GM23248 (cell line): ENCODE measurements around the gene TMC1. TPM values are rescaled to one million over a fixed set of nuclear protein-coding genes. Genes with fewer than 3 reads are reported as not detected.

ENCODE experiments used
- DNase-seq: peaks from one replicate; pipeline ENCODE4 v3.0.0-alpha.2; 2015
- H2AFZ ChIP-seq: fragments of 200-600 bp; sonication (generic); 2 replicates; pipeline ENCODE4 v1.6.1; 2016; ENCODE audit warnings: antibody characterized with exemption
- H3F3A ChIP-seq: fragments of 200-600 bp; sonication (generic); 2 replicates; pipeline ENCODE4 v1.6.1; 2016; ENCODE audit warnings: mild to moderate bottlenecking, antibody characterized with exemption, mixed run types; ENCODE audit not compliant: insufficient read depth
- H3K27ac ChIP-seq: fragments of 200-600 bp; sonication (generic); 2 replicates; pipeline ENCODE4 v1.5.1; 2016; ENCODE audit warnings: mild to moderate bottlenecking
- H3K27me3 ChIP-seq: fragments of 200-600 bp; sonication (generic); replicated peaks from 2 replicates; pipeline ENCODE4 v1.6.1; 2016; ENCODE audit warnings: mild to moderate bottlenecking; ENCODE audit not compliant: insufficient read depth
- H3K36me3 ChIP-seq: fragments of 200-600 bp; sonication (generic); 2 replicates; pipeline ENCODE4 v1.6.1; 2016; ENCODE audit warnings: low read depth, mild to moderate bottlenecking
- H3K4me1 ChIP-seq: fragments of 200-600 bp; sonication (generic); 2 replicates; pipeline ENCODE4 v1.6.1; 2016; ENCODE audit warnings: mild to moderate bottlenecking; ENCODE audit not compliant: insufficient read depth
- H3K4me2 ChIP-seq: fragments of 200-600 bp; sonication (generic); one replicate; pipeline ENCODE4 v1.6.1; 2016; ENCODE audit warnings: mild to moderate bottlenecking; ENCODE audit not compliant: unreplicated experiment
- H3K4me3 ChIP-seq: fragments of 200-600 bp; sonication (generic); 2 replicates; pipeline ENCODE4 v1.5.1; 2016; ENCODE audit warnings: mild to moderate bottlenecking
- H3K79me2 ChIP-seq: fragments of 200-600 bp; sonication (generic); 2 replicates; pipeline ENCODE4 v1.6.1; 2016; ENCODE audit warnings: mild to moderate bottlenecking; ENCODE audit not compliant: insufficient read depth
- H3K9ac ChIP-seq: fragments of 200-600 bp; sonication (generic); 2 replicates; pipeline ENCODE4 v1.6.1; 2016; ENCODE audit warnings: mild to moderate bottlenecking
- H3K9me2 ChIP-seq: fragments of 200-600 bp; sonication (generic); 2 replicates; pipeline ENCODE4 v1.6.1; 2016; ENCODE audit warnings: mixed run types, mild to moderate bottlenecking, moderate library complexity; ENCODE audit not compliant: insufficient read depth
- H3K9me3 ChIP-seq: fragments of 200-600 bp; sonication (generic); one replicate; pipeline ENCODE4 v1.6.1; 2017; ENCODE audit warnings: low read depth
- H4K20me1 ChIP-seq: fragments of 200-600 bp; sonication (generic); 2 replicates; pipeline ENCODE4 v1.6.0; 2016; ENCODE audit not compliant: insufficient read depth
- EZH2 ChIP-seq: fragments of 200-600 bp; sonication (generic); IDR thresholded peaks from 2 replicates; pipeline ENCODE4 v1.6.1; 2018; ENCODE audit warnings: antibody characterized with exemption, mild to moderate bottlenecking; ENCODE audit not compliant: insufficient read depth, poor library complexity, severe bottlenecking
- EZH2phosphoT487 ChIP-seq: fragments of 200-600 bp; sonication (generic); IDR thresholded peaks from 2 replicates; pipeline ENCODE4 v1.6.1; 2018; ENCODE audit warnings: antibody characterized with exemption, moderate library complexity, mild to moderate bottlenecking, low read depth; ENCODE audit not compliant: insufficient read depth
- WGBS, 2 experiments: methylation state at CpG; one replicate each; pipeline ENCODE4 v1.1.6; 2015 to 2017; ENCODE audit warnings: low lambda C conversion rate in 2 of 2, low coverage in 1 of 2; ENCODE audit errors: missing lambda C conversion rate in 2 of 2; 5-methylcytosine and 5-hydroxymethylcytosine counted together
- in situ Hi-C: fragments of 300-500 bp; cut with MboI; formaldehyde crosslinking; loops from 2 replicates; pipeline ENCODE4 v1.15.0; 2020
- polyA plus RNA-seq: library from polyadenylated mRNA; unstranded; fragments of >200 nt; fragmentation: Nextera tagmentation; extraction: Ambion mirVana; gene quantifications from 2 replicates; pipeline ENCODE4 v1.2.1, GENCODE V29; 2016
- total RNA-seq: library from RNA; depleted of rRNA; stranded (reverse); fragments of >200 nt; shearing (Covaris generic); gene quantifications from 2 replicates; pipeline ENCODE4 v1.2.3, GENCODE V29; 2014

Gene TMC1
- total and polyA plus RNA-seq, 2 experiments from 2014 or later = 0.45 TPM; not detected in 1

DNA sequence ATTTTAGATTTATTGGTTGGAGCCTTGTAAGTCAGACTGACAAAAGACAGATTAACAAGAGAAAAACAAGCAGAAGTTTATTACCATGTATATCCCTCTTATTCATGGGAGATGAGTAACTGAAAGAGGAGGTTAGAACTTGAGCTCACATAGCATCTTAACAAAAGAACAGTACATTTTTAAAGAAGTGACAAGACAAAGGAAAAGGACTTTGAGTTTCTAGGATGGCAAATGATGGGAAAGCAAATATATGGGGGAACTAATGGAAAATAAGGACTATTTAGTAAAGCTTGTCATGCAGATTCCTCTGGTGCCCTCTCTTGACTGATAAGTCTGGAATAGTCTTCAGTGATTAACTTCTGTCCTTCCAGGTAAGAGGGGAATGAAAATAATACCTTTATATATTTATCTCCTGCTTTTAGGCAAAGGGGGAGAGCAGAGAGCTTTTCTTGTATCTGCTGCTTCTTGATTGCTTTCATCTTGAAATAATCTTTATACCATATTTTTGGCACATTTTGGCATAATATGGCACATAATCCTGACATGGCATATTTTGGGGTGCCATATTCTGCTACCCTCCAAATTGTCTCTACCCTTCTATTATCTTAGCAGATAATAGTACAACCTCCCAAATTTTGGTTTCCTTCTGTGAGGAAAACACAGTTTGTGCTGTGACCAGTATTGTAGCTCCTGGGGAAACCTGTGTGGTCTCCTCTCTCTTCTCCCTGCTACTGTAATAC lies 206.8 kb downstream of the TMC1 start:
- Histone ChIP-seq H3K9ac (no peak overlapping the region), H3K9me2 (no peaks in the 10 kb centered on the region), H3K4me1 (no peaks in the 10 kb centered on the region), H3K9me3 (no peaks in the 10 kb centered on the region), H3K79me2 (no peaks in the 10 kb centered on the region), H2AFZ (no peak overlapping the region), H3K27me3 (no peaks in the 10 kb centered on the region), H3K36me3 (no peaks in the 10 kb centered on the region), H3K27ac (no peak overlapping the region), H3F3A (no peaks in the 10 kb centered on the region), H3K4me3 (no peak overlapping the region), H3K4me2 (no peak overlapping the region), H4K20me1 (no peaks in the 10 kb centered on the region)
- TF ChIP-seq EZH2 (no peak), EZH2phosphoT487 (no peak)
- DNase-seq = no peak
- in situ Hi-C loops = no loop called here

DNA sequence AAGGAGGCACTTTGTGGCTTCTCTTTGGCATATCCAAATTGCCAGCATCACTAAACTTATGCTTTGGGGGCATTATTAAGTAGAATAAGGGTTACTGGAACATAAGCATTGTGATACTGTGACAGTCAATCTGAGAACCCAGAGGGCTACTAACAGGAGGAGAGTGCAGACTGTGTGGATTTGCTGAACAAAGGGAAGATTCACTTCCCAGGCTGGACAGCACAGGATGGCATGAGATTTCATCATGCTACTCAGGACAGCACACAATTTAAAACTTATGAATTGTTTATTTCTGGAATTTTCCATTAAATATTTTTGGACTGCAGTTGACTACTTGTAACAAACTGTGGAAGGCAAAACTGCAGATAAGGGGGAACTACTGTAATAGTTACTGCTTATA lies 212.5 kb downstream of the TMC1 start:
- Histone ChIP-seq H3K4me2 (no peak overlapping the region), H3K9ac (no peak overlapping the region), H3K27ac (no peak overlapping the region), H3K9me3 (no peaks in the 10 kb centered on the region), H3K4me1 (no peaks in the 10 kb centered on the region), H3F3A (no peaks in the 10 kb centered on the region), H3K4me3 (no peak overlapping the region), H3K9me2 (no peaks in the 10 kb centered on the region), H4K20me1 (no peaks in the 10 kb centered on the region), H3K36me3 (no peaks in the 10 kb centered on the region), H3K27me3 (no peaks in the 10 kb centered on the region; the same call in 1 of the 2 replicates), H2AFZ (no peak overlapping the region), H3K79me2 (no peaks in the 10 kb centered on the region)
- DNase-seq = peak; percentile 42
- in situ Hi-C loops = no loop called here
- no peak for TF ChIP-seq EZH2
- no peak for TF ChIP-seq EZH2phosphoT487

DNA sequence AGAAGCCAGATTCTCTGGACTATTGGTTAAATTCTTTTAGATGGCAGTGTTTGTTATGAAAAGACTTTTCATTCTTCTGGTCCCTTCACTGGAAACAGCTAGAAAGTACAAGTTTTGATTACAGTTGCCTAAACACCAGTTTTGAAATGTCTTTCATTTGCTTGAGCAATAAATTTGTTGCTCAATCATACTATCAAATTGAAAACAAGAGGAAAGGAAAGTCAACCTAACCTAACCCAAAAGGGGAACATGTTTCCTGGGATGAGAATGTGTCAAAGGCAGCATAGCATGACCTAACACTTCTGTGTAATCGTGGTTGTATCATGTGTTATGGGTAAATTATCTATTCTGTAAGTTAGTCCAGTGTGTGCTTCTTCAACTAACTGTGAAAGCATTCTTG lies 213.2 kb downstream of the TMC1 start:
- TF ChIP-seq EZH2 (no peak), EZH2phosphoT487 (no peak)
- Histone ChIP-seq H3K4me1 (no peaks in the 10 kb centered on the region), H3K9me2 (no peaks in the 10 kb centered on the region), H3F3A (no peaks in the 10 kb centered on the region), H3K36me3 (no peaks in the 10 kb centered on the region), H3K9me3 (no peaks in the 10 kb centered on the region), H4K20me1 (no peaks in the 10 kb centered on the region), H3K4me3 (no peak overlapping the region), H3K9ac (no peak overlapping the region), H3K79me2 (no peaks in the 10 kb centered on the region), H2AFZ (no peak overlapping the region), H3K27ac (no peak overlapping the region), H3K4me2 (no peak overlapping the region), H3K27me3 (no peaks in the 10 kb centered on the region; the same call in 1 of the 2 replicates)
- DNase-seq = no peak
- in situ Hi-C loops = no loop called here
- 0 to 4% methylated on average over 1 of the region's 1 CpG for WGBS, 2 experiments

DNA sequence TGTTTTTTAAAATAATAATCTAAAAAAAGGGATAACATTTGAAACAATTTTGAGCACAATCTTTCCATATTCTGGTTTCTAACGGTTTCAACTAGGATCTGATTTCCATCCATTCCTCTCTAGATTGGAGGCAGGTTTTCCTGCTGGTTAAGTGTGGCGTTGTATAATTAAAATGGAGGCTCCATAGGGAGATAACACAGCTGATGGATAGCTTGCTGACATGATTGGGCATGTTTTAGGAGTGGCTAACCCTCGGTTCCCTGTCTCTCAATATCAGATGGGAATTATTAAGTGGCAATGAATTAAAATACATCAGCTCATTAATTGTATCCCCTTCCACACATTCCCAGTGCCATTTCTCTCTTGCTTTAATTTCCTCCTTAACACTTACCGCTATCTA lies 222.4 kb downstream of the TMC1 start:
- Histone ChIP-seq H3K9ac (no peak overlapping the region), H3K4me1 (no peaks in the 10 kb centered on the region), H4K20me1 (no peaks in the 10 kb centered on the region), H3K4me3 (no peak overlapping the region), H3K9me2 (no peaks in the 10 kb centered on the region), H3K27ac (no peak overlapping the region), H3K9me3 (no peaks in the 10 kb centered on the region), H3K27me3 (peaks cover 6% of the 10 kb centered on the region; the same call in 1 of the 2 replicates), H3K36me3 (no peaks in the 10 kb centered on the region), H3K4me2 (no peak overlapping the region), H3F3A (no peaks in the 10 kb centered on the region), H2AFZ (no peak overlapping the region), H3K79me2 (no peaks in the 10 kb centered on the region)
- 52 to 56% methylated on average over 4 of the region's 4 CpGs for WGBS, 2 experiments
- no peak for DNase-seq
- in situ Hi-C loops = no loop called here
- TF ChIP-seq EZH2phosphoT487 = no peak
- TF ChIP-seq EZH2 = no peak

DNA sequence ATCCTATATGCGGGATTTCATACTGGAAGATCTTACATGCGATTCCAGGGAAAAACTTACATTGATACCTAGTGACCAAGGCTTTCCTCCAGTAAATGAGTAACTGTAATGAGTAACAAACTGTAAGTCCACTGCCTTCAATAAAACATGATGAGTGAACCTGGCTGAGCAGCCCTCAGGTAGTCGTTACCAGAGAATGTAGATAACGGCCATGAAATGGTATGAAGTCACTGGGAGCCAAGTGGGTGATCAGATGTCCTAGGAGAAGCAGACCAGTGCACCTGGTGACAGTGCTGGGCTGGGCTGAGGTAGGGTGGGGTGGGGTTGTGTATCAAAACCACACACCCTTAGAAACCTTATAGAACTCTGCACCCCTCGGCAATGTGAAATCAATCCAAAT lies 227.9 kb downstream of the TMC1 start:
- no peak overlapping the region for H3K4me3 ChIP-seq

More for the DNA sequence above, 227.9 kb downstream of the TMC1 start:
- WGBS, 2 experiments = 86 to 90% methylated on average over 5 of the region's 5 CpGs
- Histone ChIP-seq H3K4me2 (no peak overlapping the region), H3K9me3 (no peaks in the 10 kb centered on the region), H3K9ac (no peak overlapping the region), H3K27ac (no peak overlapping the region), H3K4me1 (no peaks in the 10 kb centered on the region), H3K9me2 (no peaks in the 10 kb centered on the region), H3K79me2 (no peaks in the 10 kb centered on the region), H3K27me3 (peaks cover 6% of the 10 kb centered on the region; the same call in 1 of the 2 replicates), H4K20me1 (no peaks in the 10 kb centered on the region), H3F3A (no peaks in the 10 kb centered on the region), H3K36me3 (no peaks in the 10 kb centered on the region), H2AFZ (no peak overlapping the region)
- no peak for DNase-seq
- TF ChIP-seq EZH2 (no peak), EZH2phosphoT487 (no peak)
- in situ Hi-C loops = no loop called here
